ENCODE data around the gene ASB5. TPM values are rescaled to one million over a fixed set of nuclear protein-coding genes. Genes with fewer than 3 reads are reported as not detected.

Gene ASB5
- polyA plus RNA-seq, 1 donor from 2014 or later, result not detected

DNA sequence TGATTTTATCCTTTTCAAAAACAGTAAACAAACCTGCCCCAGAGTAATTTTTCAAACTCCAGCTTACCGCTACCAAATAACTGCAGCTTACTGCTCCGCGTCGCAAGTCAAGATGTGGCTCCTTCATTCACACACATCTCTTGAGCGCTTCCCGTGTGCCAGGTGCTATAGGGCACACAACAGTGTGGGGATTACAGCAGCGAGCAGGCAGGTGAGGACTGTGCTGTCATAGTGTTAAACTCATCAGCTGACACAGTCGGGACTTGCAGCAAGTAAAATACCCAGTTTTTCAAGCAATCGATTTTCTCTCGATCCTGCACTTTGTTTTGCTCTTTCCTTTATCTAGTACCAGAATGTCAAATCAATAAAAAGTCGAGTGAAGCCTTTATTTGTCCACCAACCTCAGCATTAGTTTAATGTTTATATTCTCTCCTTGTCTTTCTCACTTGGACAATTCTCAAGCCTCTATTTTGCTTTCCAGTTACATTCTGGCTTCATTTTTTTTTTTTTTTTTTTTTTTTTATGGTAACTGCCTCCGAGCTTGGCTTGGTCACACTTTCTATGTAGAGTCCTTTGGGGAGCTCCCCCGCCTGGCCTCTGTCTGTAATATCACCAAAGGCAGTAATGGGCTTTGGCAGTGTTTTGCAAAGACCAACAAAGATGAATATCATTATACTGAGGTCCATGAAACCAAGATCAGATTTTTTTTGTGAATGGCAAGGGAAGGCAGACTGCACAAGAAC, 8.3 kb upstream of the ASB5 start:
- Histone ChIP-seq H3K9me2 (ENCODE audit: insufficient read depth, low read length) (no peaks in the 10 kb centered on the region), H2AFZ (ENCODE audit: low read depth, low read length) (no peak overlapping the region), H3K9ac (ENCODE audit: low read length) (no peak overlapping the region), H3K4me2 (ENCODE audit: low read length) (no peak overlapping the region), H4K20me1 (ENCODE audit: insufficient read depth) (no peaks in the 10 kb centered on the region), H3K36me3 (ENCODE audit: insufficient read depth, low read length) (no peaks in the 10 kb centered on the region), H3K4me3 (ENCODE audit: low read length) (no peak overlapping the region), H3F3A (ENCODE audit: insufficient read depth, low read length, poor library complexity, severe bottlenecking) (no peaks in the 10 kb centered on the region), H3K79me2 (replicated peaks; ENCODE audit: insufficient read depth, low read length) (no peaks in the 10 kb centered on the region), H3K27me3 (ENCODE audit: insufficient read depth, low read depth, low read length) (no peaks in the 10 kb centered on the region), H3K27ac (ENCODE audit: low read length) (no peak overlapping the region), H3K9me3 (ENCODE audit: low read length) (no peaks in the 10 kb centered on the region)
- TF ChIP-seq, protein P1, sequence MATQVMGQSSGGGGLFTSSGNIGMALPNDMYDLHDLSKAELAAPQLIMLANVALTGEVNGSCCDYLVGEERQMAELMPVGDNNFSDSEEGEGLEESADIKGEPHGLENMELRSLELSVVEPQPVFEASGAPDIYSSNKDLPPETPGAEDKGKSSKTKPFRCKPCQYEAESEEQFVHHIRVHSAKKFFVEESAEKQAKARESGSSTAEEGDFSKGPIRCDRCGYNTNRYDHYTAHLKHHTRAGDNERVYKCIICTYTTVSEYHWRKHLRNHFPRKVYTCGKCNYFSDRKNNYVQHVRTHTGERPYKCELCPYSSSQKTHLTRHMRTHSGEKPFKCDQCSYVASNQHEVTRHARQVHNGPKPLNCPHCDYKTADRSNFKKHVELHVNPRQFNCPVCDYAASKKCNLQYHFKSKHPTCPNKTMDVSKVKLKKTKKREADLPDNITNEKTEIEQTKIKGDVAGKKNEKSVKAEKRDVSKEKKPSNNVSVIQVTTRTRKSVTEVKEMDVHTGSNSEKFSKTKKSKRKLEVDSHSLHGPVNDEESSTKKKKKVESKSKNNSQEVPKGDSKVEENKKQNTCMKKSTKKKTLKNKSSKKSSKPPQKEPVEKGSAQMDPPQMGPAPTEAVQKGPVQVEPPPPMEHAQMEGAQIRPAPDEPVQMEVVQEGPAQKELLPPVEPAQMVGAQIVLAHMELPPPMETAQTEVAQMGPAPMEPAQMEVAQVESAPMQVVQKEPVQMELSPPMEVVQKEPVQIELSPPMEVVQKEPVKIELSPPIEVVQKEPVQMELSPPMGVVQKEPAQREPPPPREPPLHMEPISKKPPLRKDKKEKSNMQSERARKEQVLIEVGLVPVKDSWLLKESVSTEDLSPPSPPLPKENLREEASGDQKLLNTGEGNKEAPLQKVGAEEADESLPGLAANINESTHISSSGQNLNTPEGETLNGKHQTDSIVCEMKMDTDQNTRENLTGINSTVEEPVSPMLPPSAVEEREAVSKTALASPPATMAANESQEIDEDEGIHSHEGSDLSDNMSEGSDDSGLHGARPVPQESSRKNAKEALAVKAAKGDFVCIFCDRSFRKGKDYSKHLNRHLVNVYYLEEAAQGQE (IDR thresholded peaks at IDR 0.05; ENCODE audit: borderline replicate concordance), result no peak
- peak; percentile 32 for TF ChIP-seq SMC3 (conservative IDR thresholded peaks at IDR 0.05; ENCODE audit: poor library complexity)
- TF ChIP-seq RAD21 (conservative IDR thresholded peaks at IDR 0.05), result peak; percentile 26

- Histone ChIP-seq H3F3A (ENCODE audit: insufficient read depth, low read length, poor library complexity, severe bottlenecking) (no peaks in the 10 kb centered on the region), H3K4me3 (ENCODE audit: low read length) (no peak overlapping the region), H3K36me3 (ENCODE audit: insufficient read depth, low read length) (no peaks in the 10 kb centered on the region), H3K9me2 (ENCODE audit: insufficient read depth, low read length) (no peaks in the 10 kb centered on the region), H4K20me1 (ENCODE audit: insufficient read depth) (no peaks in the 10 kb centered on the region), H3K27me3 (ENCODE audit: insufficient read depth, low read depth, low read length) (no peaks in the 10 kb centered on the region), H2AFZ (ENCODE audit: low read depth, low read length) (no peak overlapping the region), H3K9ac (ENCODE audit: low read length) (no peak overlapping the region), H3K79me2 (replicated peaks; ENCODE audit: insufficient read depth, low read length) (no peaks in the 10 kb centered on the region), H3K27ac (ENCODE audit: low read length) (no peak overlapping the region), H3K9me3 (ENCODE audit: low read length) (no peaks in the 10 kb centered on the region), H3K4me2 (ENCODE audit: low read length) (no peak overlapping the region)
- TF ChIP-seq TAF1 (IDR thresholded peaks at IDR 0.05; ENCODE audit: low read depth) (no peak), RAD21 (conservative IDR thresholded peaks at IDR 0.05) (no peak), MXI1 (conservative IDR thresholded peaks at IDR 0.05; ENCODE audit: poor library complexity, severe bottlenecking) (no peak), EZH2 (IDR thresholded peaks at IDR 0.05; ENCODE audit: borderline replicate concordance, insufficient read depth, low read length, poor library complexity, severe bottlenecking) (no peak), SMC3 (conservative IDR thresholded peaks at IDR 0.05; ENCODE audit: poor library complexity) (no peak), POLR2AphosphoS5 (IDR thresholded peaks at IDR 0.05) (no peak), EP300 (conservative IDR thresholded peaks at IDR 0.05; ENCODE audit: poor library complexity, severe bottlenecking) (no peak)
- TF ChIP-seq, protein P1 (IDR thresholded peaks at IDR 0.05; ENCODE audit: borderline replicate concordance), result no peak
- TF ChIP-seq, protein P2, sequence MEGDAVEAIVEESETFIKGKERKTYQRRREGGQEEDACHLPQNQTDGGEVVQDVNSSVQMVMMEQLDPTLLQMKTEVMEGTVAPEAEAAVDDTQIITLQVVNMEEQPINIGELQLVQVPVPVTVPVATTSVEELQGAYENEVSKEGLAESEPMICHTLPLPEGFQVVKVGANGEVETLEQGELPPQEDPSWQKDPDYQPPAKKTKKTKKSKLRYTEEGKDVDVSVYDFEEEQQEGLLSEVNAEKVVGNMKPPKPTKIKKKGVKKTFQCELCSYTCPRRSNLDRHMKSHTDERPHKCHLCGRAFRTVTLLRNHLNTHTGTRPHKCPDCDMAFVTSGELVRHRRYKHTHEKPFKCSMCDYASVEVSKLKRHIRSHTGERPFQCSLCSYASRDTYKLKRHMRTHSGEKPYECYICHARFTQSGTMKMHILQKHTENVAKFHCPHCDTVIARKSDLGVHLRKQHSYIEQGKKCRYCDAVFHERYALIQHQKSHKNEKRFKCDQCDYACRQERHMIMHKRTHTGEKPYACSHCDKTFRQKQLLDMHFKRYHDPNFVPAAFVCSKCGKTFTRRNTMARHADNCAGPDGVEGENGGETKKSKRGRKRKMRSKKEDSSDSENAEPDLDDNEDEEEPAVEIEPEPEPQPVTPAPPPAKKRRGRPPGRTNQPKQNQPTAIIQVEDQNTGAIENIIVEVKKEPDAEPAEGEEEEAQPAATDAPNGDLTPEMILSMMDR (IDR thresholded peaks at IDR 0.05; ENCODE audit: poor library complexity, severe bottlenecking), result no peak
Measured at GRCh38 chr4:176276710-176277109, 7.7 kb upstream of the ASB5 start.
